Measurements from ENCODE around the gene HIGD2B. TPM values are rescaled to one million over a fixed set of nuclear protein-coding genes. Genes with fewer than 3 reads are reported as not detected.

The HIGD2B gene
- total and polyA plus RNA-seq, 11 donors, result 0.23 TPM; not detected in 10

- ATAC-seq (no peak), DNase-seq (no peak)
- Histone ChIP-seq H3K4me1 (peaks cover 0 to 14% (median 8%) of the 10 kb centered on the region in 12 donors), H3K36me3 (no peaks in the 10 kb centered on the region), H3K27ac (no peak overlapping the region), H3K4me3 (no peak overlapping the region), H3K27me3 (no peaks in the 10 kb centered on the region), H3K9me3 (no peaks in the 10 kb centered on the region)
- TF ChIP-seq CTCF (IDR thresholded peaks at IDR 0.05) (no peak), POLR2A (IDR thresholded peaks at IDR 0.05) (no peak)
- intact Hi-C loops (cut with DNase I), result loop anchor here in 1 of 10 donors (10.0 kb wide), 2 partner anchors 84 to 214 kb away; partner anchors contain the start of gene ARIH1
- 96 to 99% (median 98%) methylated on average over 5 of the region's 5 CpGs for WGBS, 4 donors
Measured at GRCh38 chr15:72688697-72689096, 2.7 kb upstream of the HIGD2B start.

- 26 to 36% (median 33%) methylated on average over 23 of the region's 23 CpGs for WGBS, 4 donors
- no peak for ATAC-seq
- peak overlapping the region; percentile 69 to 96 (median 85) for H3K27ac ChIP-seq
- no peaks in the 10 kb centered on the region for H3K9me3 ChIP-seq
- no peak for DNase-seq
- peak overlapping the region; percentile 41 to 91 (median 67) for H3K4me3 ChIP-seq
- H3K27me3 ChIP-seq, result no peaks in the 10 kb centered on the region
- no peak for TF ChIP-seq POLR2A (IDR thresholded peaks at IDR 0.05)
- TF ChIP-seq CTCF (IDR thresholded peaks at IDR 0.05), result no peak
- intact Hi-C loops (cut with DNase I), result loop anchor here in 1 of 10 donors (10.0 kb wide), 2 partner anchors 81 to 211 kb away; partner anchors contain the start of gene ARIH1
- H3K4me1 ChIP-seq, result peaks cover 0 to 14% (median 8%) of the 10 kb centered on the region in 12 donors
- H3K36me3 ChIP-seq, result no peaks in the 10 kb centered on the region
Measured at GRCh38 chr15:72685301-72685924, 569 bp downstream of the HIGD2B start.

GRCh38 chr15:72682772-72683171, 3.2 kb downstream of the HIGD2B start:
- intact Hi-C loops (cut with DNase I), result loop anchor here in 1 of 10 donors (10.0 kb wide), 2 partner anchors 78 to 208 kb away; partner anchors contain the start of gene ARIH1
- H3K9me3 ChIP-seq, result no peaks in the 10 kb centered on the region
- H3K27me3 ChIP-seq, result peaks cover 0 to 11% (median 4%) of the 10 kb centered on the region in 9 donors
- ATAC-seq (no peak), DNase-seq (no peak)
- H3K36me3 ChIP-seq, result no peaks in the 10 kb centered on the region
- WGBS, 4 donors, result 87 to 97% (median 93%) methylated on average over 3 of the region's 3 CpGs
- H3K4me1 ChIP-seq, result peaks cover 0 to 14% (median 8%) of the 10 kb centered on the region in 12 donors
- TF ChIP-seq POLR2A (IDR thresholded peaks at IDR 0.05) (no peak), CTCF (IDR thresholded peaks at IDR 0.05) (no peak)
- no peak overlapping the region for H3K4me3 ChIP-seq
- no peak overlapping the region for H3K27ac ChIP-seq

GRCh38 chr15:72680931-72681330, 5.1 kb downstream of the HIGD2B start:
- intact Hi-C loops (cut with DNase I), result loop anchor here in 1 of 10 donors (10.0 kb wide), 2 partner anchors 76 to 206 kb away; partner anchors contain the start of gene ARIH1
- TF ChIP-seq CTCF (IDR thresholded peaks at IDR 0.05), result no peak
- TF ChIP-seq POLR2A (IDR thresholded peaks at IDR 0.05), result no peak

More at GRCh38 chr15:72680931-72681330, 5.1 kb downstream of the HIGD2B start:
- no peaks in the 10 kb centered on the region for H3K9me3 ChIP-seq
- H3K4me1 ChIP-seq, result peaks cover 0 to 9% (median 6%) of the 10 kb centered on the region in 12 donors
- WGBS, 4 donors, result 56 to 67% (median 60%) methylated on average over 3 of the region's 3 CpGs
- H3K4me3 ChIP-seq, result no peak overlapping the region
- no peak for DNase-seq
- no peaks in the 10 kb centered on the region for H3K36me3 ChIP-seq
- peaks cover 0 to 29% (median 8%) of the 10 kb centered on the region in 9 donors for H3K27me3 ChIP-seq
- ATAC-seq, result no peak
- H3K27ac ChIP-seq, result no peak overlapping the region
